Hematopoietic multipotent progenitor cell (in vitro differentiated cells): ENCODE data around the gene GCLC. TPM values are rescaled to one million over a fixed set of nuclear protein-coding genes. Genes with fewer than 3 reads are reported as not detected.

Experiments used
- DNase-seq, 3 donors: peaks; one replicate each; pipeline ENCODE4 v3.0.0-alpha.2; 2011 to 2015; ENCODE audit warnings: low read depth in 2 of 3, low spot score in 2 of 3
- total RNA-seq: library from RNA; depleted of rRNA; stranded (reverse); fragments of >200 nt; gene quantifications from one replicate; pipeline ENCODE4 v1.2.3, GENCODE V29; 2012

GCLC gene
- total RNA-seq, 1 donor = 16.2 TPM

- DNase-seq = no peak
These were observed 83.8 kb downstream of the GCLC start for GRCh38 chr6:53461041-53461656.

DNA sequence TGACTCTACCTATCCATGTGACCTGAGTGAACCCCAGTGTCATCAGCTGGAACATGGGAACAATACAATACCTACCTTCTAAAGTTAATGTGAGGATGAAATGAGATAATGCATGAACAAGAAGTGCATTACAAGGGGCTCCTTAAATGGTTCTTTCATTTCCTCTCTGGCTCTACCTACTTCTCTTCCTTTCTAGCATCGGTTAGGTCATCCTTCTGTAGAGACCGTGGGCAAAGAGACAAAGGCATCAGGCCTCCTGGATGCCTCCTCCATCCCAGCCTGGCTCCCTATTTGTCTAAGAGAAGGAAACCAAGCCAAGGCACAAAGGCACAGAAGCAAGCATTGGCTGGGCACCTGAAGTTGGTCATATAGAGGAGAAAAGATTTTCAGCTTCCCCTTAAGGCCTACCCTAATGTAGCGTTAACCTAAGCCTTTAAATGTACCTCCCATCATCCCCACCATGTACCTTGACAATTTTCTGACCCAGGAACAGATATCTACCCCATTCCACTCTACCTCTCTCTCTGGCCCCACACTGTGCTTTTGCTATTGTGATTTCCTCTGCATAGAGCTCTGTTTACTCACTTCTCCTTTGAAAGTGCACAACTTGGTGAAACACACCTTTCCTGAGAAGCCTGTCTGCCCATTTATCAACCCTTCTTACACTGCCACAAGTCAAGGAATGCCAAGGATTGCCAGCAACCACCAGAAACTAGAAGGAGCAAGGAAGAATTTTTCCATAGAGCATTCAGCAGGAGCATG lies 86.6 kb downstream of the GCLC start:
- DNase-seq = no peak

GRCh38 chr6:53456809-53457208 lies 88.1 kb downstream of the GCLC start:
- no peak for DNase-seq

- no peak for DNase-seq
These were observed 89.2 kb downstream of the GCLC start for GRCh38 chr6:53455678-53456077.

GRCh38 chr6:53451165-53451564 lies 93.7 kb downstream of the GCLC start:
- no peak for DNase-seq

DNA sequence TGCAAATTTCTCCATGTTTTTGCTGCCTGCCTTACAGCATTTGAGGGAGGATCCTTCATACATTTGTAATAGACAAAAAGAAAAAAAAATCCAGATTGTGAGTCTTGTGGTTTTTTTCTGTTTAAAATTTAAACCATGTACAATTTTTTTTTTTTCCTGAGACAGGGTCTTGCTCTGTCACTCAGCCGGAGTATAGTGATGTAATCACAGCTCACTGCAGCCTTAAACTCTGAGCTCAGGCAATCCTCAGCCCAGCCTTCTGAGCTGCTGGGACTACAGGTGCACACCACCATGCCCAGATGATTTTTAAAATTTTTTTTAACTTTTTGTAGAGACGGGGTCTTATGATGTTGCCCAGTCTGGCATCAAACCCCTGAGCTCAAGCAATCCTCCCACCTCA lies 97.0 kb downstream of the GCLC start:
- no peak for DNase-seq

Other genes starting within 250 kb of the GCLC start
- 84.6 TPM for gene ELOVL5, start 196.2 kb downstream of the GCLC start, total RNA-seq
- gene KLHL31, start 120.7 kb upstream of the GCLC start, total RNA-seq = 0.27 TPM
- gene LRRC1, start 249.9 kb upstream of the GCLC start, total RNA-seq = 4.8 TPM